HCT116 (cell line): ENCODE data around the gene DDX1. TPM values are rescaled to one million over a fixed set of nuclear protein-coding genes. Genes with fewer than 3 reads are reported as not detected.
"Not testable (repeated sequence)": the region's sequence is repeated elsewhere in the genome, so short reads cannot be mapped to it uniquely, and the experiment has no call there.

Experiments used
- ATAC-seq: fragments of 200-7000 bp; cut with Tn5 transposase; 2 replicates; pipeline ENCODE4 v1.9.1; 2020; ENCODE audit warnings: mild to moderate bottlenecking, moderate library complexity
- BruUV-seq: library from RNA; stranded (reverse); fragments of 400-500 nt; replicated peaks from 2 replicates; lab custom pipeline; 2021; lab: Mats Ljungman, UMichigan
- CTCF ChIA-PET: fragments of 300-600 bp; sonication (Branson Sonifier 250); formaldehyde crosslinking; loops from one replicate; lab custom pipeline; 2021; ENCODE audit warnings: antibody characterized with exemption; lab: Charles Lee
- POLR2A ChIA-PET: fragments of 300-600, 350-600 bp; sonication (Branson Sonifier 250); formaldehyde crosslinking; loops from one replicate; lab custom pipeline; 2021; ENCODE audit warnings: antibody characterized with exemption; lab: Charles Lee
- RAD21 ChIA-PET, 2 experiments: fragments of 300-600 bp; sonication (Branson Sonifier 250); formaldehyde crosslinking; loops; one replicate each; lab custom pipeline; 2023; ENCODE audit warnings: low total read pairs in 2 of 2; ENCODE audit not compliant: uncharacterized antibody in 2 of 2, unreplicated experiment in 2 of 2, low non-redundant PET in 1 of 2; lab: Charles Lee
- DNase-seq: peaks from one replicate; pipeline ENCODE4 v3.0.0-alpha.2; 2010; ENCODE audit warnings: low read depth, low spot score
- H2AFZ ChIP-seq: fragments of 200-600 bp; shearing (Covaris generic), sonication (generic); 2 replicates; pipeline ENCODE4 v1.6.1; 2017; ENCODE audit warnings: low read depth, mixed run types, mixed read lengths, antibody characterized with exemption, low read length; ENCODE audit not compliant: poor library complexity, severe bottlenecking
- H3K27ac ChIP-seq: 2 replicates; pipeline ENCODE4 v1.5.1; 2012; ENCODE audit warnings: low read depth, low read length
- H3K27me3 ChIP-seq: fragments of 200-600 bp; sonication (generic); 2 replicates; pipeline ENCODE4 v1.6.1; 2016; ENCODE audit warnings: mixed run types, low read length, mixed read lengths; ENCODE audit not compliant: insufficient read depth
- H3K36me3 ChIP-seq, 2 experiments: fragments of 200-500 bp in 1 of 2; fragments of 200-600 bp in 1 of 2; sonication (Bioruptor generic) in 1 of 2; sonication (generic) in 1 of 2; 2 replicates each; pipeline versions ENCODE4 v1.5.1 to v1.6.1; 2014 to 2016; ENCODE audit warnings: low read length in 2 of 2, inconsistent platforms in 1 of 2, mixed read lengths in 1 of 2, mixed run types in 1 of 2; ENCODE audit not compliant: insufficient read depth in 2 of 2, control insufficient read depth in 1 of 2
- H3K4me1 ChIP-seq, 2 experiments: fragments of 200-600 bp in 1 of 2; sonication (generic) in 1 of 2; 2 replicates each; pipeline versions ENCODE4 v1.5.1 to v1.6.1; 2012 to 2017; ENCODE audit warnings: low read length in 2 of 2, inconsistent platforms in 1 of 2, mild to moderate bottlenecking in 1 of 2, mixed read lengths in 1 of 2, mixed run types in 1 of 2, moderate library complexity in 1 of 2; ENCODE audit not compliant: insufficient read depth in 2 of 2, control insufficient read depth in 1 of 2
- H3K4me2 ChIP-seq: fragments of 200-600 bp; sonication (generic); 2 replicates; pipeline ENCODE4 v1.6.1; 2017; ENCODE audit warnings: mixed run types, low read length, mixed read lengths
- H3K4me3 ChIP-seq, 2 experiments: fragments of 200-600 bp in 1 of 2; sonication (generic) in 1 of 2; replicated peaks in 1 of 2; 2 replicates each; pipeline ENCODE4 v1.5.1; 2011 to 2016; ENCODE audit warnings: low read length in 2 of 2, control low read depth in 1 of 2, low read depth in 1 of 2, mild to moderate bottlenecking in 1 of 2, mixed read lengths in 1 of 2, mixed run types in 1 of 2
- H3K79me2 ChIP-seq: fragments of 200-600 bp; sonication (generic); 2 replicates; pipeline ENCODE4 v1.6.1; 2017; ENCODE audit warnings: mild to moderate bottlenecking, mixed run types, low read length, moderate library complexity, mixed read lengths; ENCODE audit not compliant: insufficient read depth
- H3K9ac ChIP-seq: fragments of 200-600 bp; sonication (generic); 2 replicates; pipeline ENCODE4 v1.6.1; 2016; ENCODE audit warnings: low read length, mixed read lengths
- H3K9me2 ChIP-seq: fragments of 200-600 bp; sonication (generic), shearing (Covaris generic); 2 replicates; pipeline ENCODE4 v1.6.1; 2017; ENCODE audit warnings: mixed run types, mild to moderate bottlenecking, moderate library complexity; ENCODE audit not compliant: insufficient read depth
- H3K9me3 ChIP-seq, 2 experiments: fragments of 200-500 bp in 1 of 2; fragments of 200-600 bp in 1 of 2; sonication (Bioruptor generic) in 1 of 2; sonication (generic) in 1 of 2; 2 replicates each; pipeline ENCODE4 v1.6.1; 2014 to 2017; ENCODE audit warnings: low read length in 2 of 2, mixed read lengths in 2 of 2, inconsistent platforms in 1 of 2, low read depth in 1 of 2, mild to moderate bottlenecking in 1 of 2, mixed run types in 1 of 2, moderate library complexity in 1 of 2; ENCODE audit not compliant: control insufficient read depth in 1 of 2, insufficient read depth in 1 of 2
- H4K20me1 ChIP-seq: fragments of 200-600 bp; sonication (generic), shearing (Covaris generic); 2 replicates; pipeline ENCODE4 v1.6.1; 2017; ENCODE audit warnings: mixed run types, mild to moderate bottlenecking, moderate library complexity; ENCODE audit not compliant: insufficient read depth
- CEBPB ChIP-seq: IDR thresholded peaks from 2 replicates; pipeline ENCODE4 v1.6.1; 2012; ENCODE audit warnings: low read depth
- CTCF ChIP-seq, 3 experiments: fragments of 200-600 bp in 1 of 3; sonication (generic) in 1 of 3; IDR thresholded peaks in 2 of 3; conservative IDR thresholded peaks in 1 of 3; 2 replicates each; pipeline ENCODE4 v1.5.1; 2012 to 2017; ENCODE audit warnings: low read depth in 2 of 3, low read length in 2 of 3, antibody characterized with exemption in 1 of 3, borderline replicate concordance in 1 of 3, control low read depth in 1 of 3, mild to moderate bottlenecking in 1 of 3, mixed read lengths in 1 of 3, mixed run types in 1 of 3, moderate library complexity in 1 of 3; ENCODE audit not compliant: insufficient read depth in 1 of 3
- EGR1 ChIP-seq: IDR thresholded peaks from 2 replicates; pipeline ENCODE4 v1.6.1; 2012; ENCODE audit warnings: low read depth
- EZH2 ChIP-seq: fragments of 200-600 bp; sonication (generic); IDR thresholded peaks from 2 replicates; pipeline ENCODE4 v1.6.1; 2017; ENCODE audit warnings: antibody characterized with exemption, mixed run types
- intact Hi-C: fragments of 100-400 bp; cut with micrococcal nuclease; formaldehyde crosslinking; loops from 2 replicates; pipeline ENCODE4 v1.10.0; 2022
- total RNA-seq: library from RNA; stranded (reverse); gene quantifications from one replicate; pipeline ENCODE4 v1.2.1, GENCODE V29; 2021; ENCODE audit not compliant: unreplicated experiment

The DDX1 gene
- total RNA-seq, 1 experiment from 2014 or later, result 117 TPM

GRCh38 chr2:15679386-15679924, 87.8 kb downstream of the DDX1 start (continued):
- no peak for TF ChIP-seq CTCF (IDR thresholded peaks at IDR 0.05 in 2 of 3, conservative IDR thresholded peaks at IDR 0.05 in 1 of 3; ENCODE audit: borderline replicate concordance in 1 of 3, insufficient read depth in 1 of 3, low read depth in 2 of 3, low read length in 2 of 3)
- TF ChIP-seq CEBPB, result no peak
- no peak for TF ChIP-seq EGR1
- no peak for TF ChIP-seq EZH2

GRCh38 chr2:15680132-15680531, 88.5 kb downstream of the DDX1 start:
- H3K9ac ChIP-seq, H3K27ac ChIP-seq, H3K9me2 ChIP-seq, POLR2A ChIA-PET, intact Hi-C loops, H3K9me3 ChIP-seq, H3K4me2 ChIP-seq, H3K27me3 ChIP-seq, H3K4me3 ChIP-seq, H3K79me2 ChIP-seq, H4K20me1 ChIP-seq, H3K36me3 ChIP-seq, H2AFZ ChIP-seq, DNase-seq, ATAC-seq, BruUV-seq, CTCF ChIA-PET, RAD21 ChIA-PET: not testable (repeated sequence)
- H3K4me1 ChIP-seq, result peaks cover 0 to 13% of the 10 kb centered on the region in 2 experiments; a peak in 1 of 4 replicates

Other genes starting within 250 kb of the DDX1 start
- 32.8 TPM for gene NBAS, start 30.5 kb upstream of the DDX1 start, total RNA-seq